GM18868 (cell line): Measurements from ENCODE around the gene CABLES1.
A peak's percentile ranks its signal among the peaks of the same experiment; 100 is the strongest.
"Not testable (repeated sequence)": the region's sequence is repeated elsewhere in the genome, so short reads cannot be mapped to it uniquely, and the experiment has no call there.

ENCODE experiments used
- ATAC-seq: cut with Tn5 transposase; IDR thresholded peaks from one replicate; pipeline ENCODE4 v1.9.1; 2021; ENCODE audit warnings: mild to moderate bottlenecking, moderate library complexity; ENCODE audit not compliant: unreplicated experiment

Gene CABLES1

GRCh38 chr18:23108496-23108895, 26.8 kb upstream of the CABLES1 start:
- no peak for ATAC-seq

- not testable (repeated sequence) for ATAC-seq
These were observed 26.1 kb upstream of the CABLES1 start for GRCh38 chr18:23109163-23109562.

GRCh38 chr18:23113576-23113975, 21.7 kb upstream of the CABLES1 start:
- no peak for ATAC-seq

GRCh38 chr18:23114171-23114881, 21.0 kb upstream of the CABLES1 start:
- no peak for ATAC-seq

GRCh38 chr18:23114911-23115310, 20.4 kb upstream of the CABLES1 start:
- no peak for ATAC-seq

- ATAC-seq = no peak
These were observed 19.6 kb upstream of the CABLES1 start for GRCh38 chr18:23115683-23116096.

- no peak for ATAC-seq
These were observed 14.2 kb upstream of the CABLES1 start for GRCh38 chr18:23121133-23121532.

- no peak for ATAC-seq
These were observed 12.7 kb upstream of the CABLES1 start for GRCh38 chr18:23122334-23123229.

GRCh38 chr18:23126376-23127056, 8.8 kb upstream of the CABLES1 start:
- no peak for ATAC-seq

- no peak for ATAC-seq
These were observed 8.2 kb upstream of the CABLES1 start for GRCh38 chr18:23127090-23127489.

GRCh38 chr18:23129355-23130002, 5.8 kb upstream of the CABLES1 start:
- no peak for ATAC-seq

- ATAC-seq = no peak
These were observed 3.5 kb upstream of the CABLES1 start for GRCh38 chr18:23131693-23132319.

- peak; percentile 54 for ATAC-seq
These were observed 1.2 kb upstream of the CABLES1 start for GRCh38 chr18:23133860-23134779.

- peak; percentile 18 for ATAC-seq
These were observed 453 bp downstream of the CABLES1 start for GRCh38 chr18:23135550-23136325.

GRCh38 chr18:23136326-23137096, 1.2 kb downstream of the CABLES1 start:
- ATAC-seq = no peak

- ATAC-seq = no peak
These were observed 1.9 kb downstream of the CABLES1 start for GRCh38 chr18:23137097-23137635.

- ATAC-seq = no peak
These were observed 2.5 kb downstream of the CABLES1 start for GRCh38 chr18:23137788-23138216.

GRCh38 chr18:23138471-23138870, 3.2 kb downstream of the CABLES1 start:
- ATAC-seq = no peak
